ENCODE measurements around the gene THOC2. TPM values are rescaled to one million over a fixed set of nuclear protein-coding genes. Genes with fewer than 3 reads are reported as not detected.

THOC2 gene
- total RNA-seq, 1 donor from 2014 or later: 49.1 TPM

- H3K9ac ChIP-seq (ENCODE audit: low read depth in 1 of 3, low read length in 3 of 3): no peak overlapping the region
- H3K4me3 ChIP-seq (ENCODE audit: low read length in 3 of 3): no peak overlapping the region
- no peaks in the 10 kb centered on the region for H3K36me3 ChIP-seq (ENCODE audit: control insufficient read depth in 3 of 3, insufficient read depth in 3 of 3, low read length in 3 of 3)
- H3K27me3 ChIP-seq (ENCODE audit: control insufficient read depth in 3 of 3, insufficient read depth in 3 of 3, low read length in 3 of 3): no peaks in the 10 kb centered on the region
- peaks cover 0 to 3% (median 0%) of the 10 kb centered on the region in 3 donors for H3K4me1 ChIP-seq (ENCODE audit: control insufficient read depth in 3 of 3, insufficient read depth in 3 of 3, low read length in 3 of 3)
- H3K9me3 ChIP-seq (ENCODE audit: control insufficient read depth in 3 of 3, low read length in 3 of 3): no peaks in the 10 kb centered on the region
- no peak overlapping the region for H3K27ac ChIP-seq (ENCODE audit: low read depth, low read length)
Observed at GRCh38 chrX:123755107-123755506, 22.3 kb upstream of the THOC2 start.

- no peaks in the 10 kb centered on the region for H3K27me3 ChIP-seq (ENCODE audit: control insufficient read depth in 3 of 3, insufficient read depth in 3 of 3, low read length in 3 of 3)
- no peaks in the 10 kb centered on the region for H3K36me3 ChIP-seq (ENCODE audit: control insufficient read depth in 3 of 3, insufficient read depth in 3 of 3, low read length in 3 of 3)
- peaks cover 0 to 3% (median 0%) of the 10 kb centered on the region in 3 donors for H3K4me1 ChIP-seq (ENCODE audit: control insufficient read depth in 3 of 3, insufficient read depth in 3 of 3, low read length in 3 of 3)
- no peak overlapping the region for H3K9ac ChIP-seq (ENCODE audit: low read depth in 1 of 3, low read length in 3 of 3)
- H3K9me3 ChIP-seq (ENCODE audit: control insufficient read depth in 3 of 3, low read length in 3 of 3): no peaks in the 10 kb centered on the region
- no peak overlapping the region for H3K4me3 ChIP-seq (ENCODE audit: low read length in 3 of 3)
- H3K27ac ChIP-seq (ENCODE audit: low read depth, low read length): no peak overlapping the region
Observed at GRCh38 chrX:123753656-123754350, 21.0 kb upstream of the THOC2 start.

GRCh38 chrX:123749643-123750042 lies 16.8 kb upstream of the THOC2 start:
- Histone ChIP-seq H3K9ac (ENCODE audit: low read depth in 1 of 3, low read length in 3 of 3) (no peak overlapping the region), H3K36me3 (ENCODE audit: control insufficient read depth in 3 of 3, insufficient read depth in 3 of 3, low read length in 3 of 3) (no peaks in the 10 kb centered on the region), H3K9me3 (ENCODE audit: control insufficient read depth in 3 of 3, low read length in 3 of 3) (no peaks in the 10 kb centered on the region), H3K4me1 (ENCODE audit: control insufficient read depth in 3 of 3, insufficient read depth in 3 of 3, low read length in 3 of 3) (no peaks in the 10 kb centered on the region), H3K4me3 (ENCODE audit: low read length in 3 of 3) (no peak overlapping the region), H3K27ac (ENCODE audit: low read depth, low read length) (no peak overlapping the region), H3K27me3 (ENCODE audit: control insufficient read depth in 3 of 3, insufficient read depth in 3 of 3, low read length in 3 of 3) (no peaks in the 10 kb centered on the region)

- Histone ChIP-seq H3K4me1 (ENCODE audit: control insufficient read depth in 3 of 3, insufficient read depth in 3 of 3, low read length in 3 of 3) (no peaks in the 10 kb centered on the region), H3K27me3 (ENCODE audit: control insufficient read depth in 3 of 3, insufficient read depth in 3 of 3, low read length in 3 of 3) (no peaks in the 10 kb centered on the region), H3K9ac (ENCODE audit: low read depth in 1 of 3, low read length in 3 of 3) (no peak overlapping the region), H3K36me3 (ENCODE audit: control insufficient read depth in 3 of 3, insufficient read depth in 3 of 3, low read length in 3 of 3) (no peaks in the 10 kb centered on the region), H3K9me3 (ENCODE audit: control insufficient read depth in 3 of 3, low read length in 3 of 3) (no peaks in the 10 kb centered on the region), H3K4me3 (ENCODE audit: low read length in 3 of 3) (no peak overlapping the region), H3K27ac (ENCODE audit: low read depth, low read length) (no peak overlapping the region)
Observed at GRCh38 chrX:123745511-123745910, 12.7 kb upstream of the THOC2 start.

GRCh38 chrX:123743312-123743711 lies 10.5 kb upstream of the THOC2 start:
- H3K4me1 ChIP-seq (ENCODE audit: control insufficient read depth in 3 of 3, insufficient read depth in 3 of 3, low read length in 3 of 3): no peaks in the 10 kb centered on the region
- H3K27me3 ChIP-seq (ENCODE audit: control insufficient read depth in 3 of 3, insufficient read depth in 3 of 3, low read length in 3 of 3): no peaks in the 10 kb centered on the region
- H3K27ac ChIP-seq (ENCODE audit: low read depth, low read length): no peak overlapping the region
- H3K9ac ChIP-seq (ENCODE audit: low read depth in 1 of 3, low read length in 3 of 3): no peak overlapping the region
- no peaks in the 10 kb centered on the region for H3K9me3 ChIP-seq (ENCODE audit: control insufficient read depth in 3 of 3, low read length in 3 of 3)
- H3K4me3 ChIP-seq (ENCODE audit: low read length in 3 of 3): no peak overlapping the region
- H3K36me3 ChIP-seq (ENCODE audit: control insufficient read depth in 3 of 3, insufficient read depth in 3 of 3, low read length in 3 of 3): no peaks in the 10 kb centered on the region

GRCh38 chrX:123742440-123742839 lies 9.6 kb upstream of the THOC2 start:
- Histone ChIP-seq H3K4me3 (ENCODE audit: low read length in 3 of 3) (no peak overlapping the region), H3K9me3 (ENCODE audit: control insufficient read depth in 3 of 3, low read length in 3 of 3) (no peaks in the 10 kb centered on the region), H3K27me3 (ENCODE audit: control insufficient read depth in 3 of 3, insufficient read depth in 3 of 3, low read length in 3 of 3) (no peaks in the 10 kb centered on the region), H3K27ac (ENCODE audit: low read depth, low read length) (no peak overlapping the region), H3K9ac (ENCODE audit: low read depth in 1 of 3, low read length in 3 of 3) (no peak overlapping the region), H3K36me3 (ENCODE audit: control insufficient read depth in 3 of 3, insufficient read depth in 3 of 3, low read length in 3 of 3) (no peaks in the 10 kb centered on the region), H3K4me1 (ENCODE audit: control insufficient read depth in 3 of 3, insufficient read depth in 3 of 3, low read length in 3 of 3) (no peaks in the 10 kb centered on the region)

GRCh38 chrX:123740536-123740935 lies 7.7 kb upstream of the THOC2 start:
- Histone ChIP-seq H3K27ac (ENCODE audit: low read depth, low read length) (no peak overlapping the region), H3K36me3 (ENCODE audit: control insufficient read depth in 3 of 3, insufficient read depth in 3 of 3, low read length in 3 of 3) (no peaks in the 10 kb centered on the region), H3K4me1 (ENCODE audit: control insufficient read depth in 3 of 3, insufficient read depth in 3 of 3, low read length in 3 of 3) (no peaks in the 10 kb centered on the region), H3K4me3 (ENCODE audit: low read length in 3 of 3) (no peak overlapping the region), H3K9ac (ENCODE audit: low read depth in 1 of 3, low read length in 3 of 3) (no peak overlapping the region), H3K9me3 (ENCODE audit: control insufficient read depth in 3 of 3, low read length in 3 of 3) (no peaks in the 10 kb centered on the region), H3K27me3 (ENCODE audit: control insufficient read depth in 3 of 3, insufficient read depth in 3 of 3, low read length in 3 of 3) (no peaks in the 10 kb centered on the region)

- Histone ChIP-seq H3K27ac (ENCODE audit: low read depth, low read length) (no peak overlapping the region), H3K4me3 (ENCODE audit: low read length in 3 of 3) (no peak overlapping the region), H3K9me3 (ENCODE audit: control insufficient read depth in 3 of 3, low read length in 3 of 3) (no peaks in the 10 kb centered on the region)
Observed at GRCh38 chrX:123740006-123740405, 7.2 kb upstream of the THOC2 start.

GRCh38 chrX:123739474-123739873 lies 6.6 kb upstream of the THOC2 start:
- no peaks in the 10 kb centered on the region for H3K9me3 ChIP-seq (ENCODE audit: control insufficient read depth in 3 of 3, low read length in 3 of 3)
- no peaks in the 10 kb centered on the region for H3K27me3 ChIP-seq (ENCODE audit: control insufficient read depth in 3 of 3, insufficient read depth in 3 of 3, low read length in 3 of 3)
- no peak overlapping the region for H3K4me3 ChIP-seq (ENCODE audit: low read length in 3 of 3)
- no peak overlapping the region for H3K27ac ChIP-seq (ENCODE audit: low read depth, low read length)
- no peaks in the 10 kb centered on the region for H3K4me1 ChIP-seq (ENCODE audit: control insufficient read depth in 3 of 3, insufficient read depth in 3 of 3, low read length in 3 of 3)
- H3K36me3 ChIP-seq (ENCODE audit: control insufficient read depth in 3 of 3, insufficient read depth in 3 of 3, low read length in 3 of 3): no peaks in the 10 kb centered on the region
- H3K9ac ChIP-seq (ENCODE audit: low read depth in 1 of 3, low read length in 3 of 3): no peak overlapping the region

More at GRCh38 chrX:123740006-123740405, 7.2 kb upstream of the THOC2 start:
- Histone ChIP-seq H3K9ac (ENCODE audit: low read depth in 1 of 3, low read length in 3 of 3) (no peak overlapping the region), H3K36me3 (ENCODE audit: control insufficient read depth in 3 of 3, insufficient read depth in 3 of 3, low read length in 3 of 3) (no peaks in the 10 kb centered on the region), H3K4me1 (ENCODE audit: control insufficient read depth in 3 of 3, insufficient read depth in 3 of 3, low read length in 3 of 3) (no peaks in the 10 kb centered on the region), H3K27me3 (ENCODE audit: control insufficient read depth in 3 of 3, insufficient read depth in 3 of 3, low read length in 3 of 3) (no peaks in the 10 kb centered on the region)

GRCh38 chrX:123738378-123738940 lies 5.6 kb upstream of the THOC2 start:
- no peaks in the 10 kb centered on the region for H3K36me3 ChIP-seq (ENCODE audit: control insufficient read depth in 3 of 3, insufficient read depth in 3 of 3, low read length in 3 of 3)
- no peaks in the 10 kb centered on the region for H3K4me1 ChIP-seq (ENCODE audit: control insufficient read depth in 3 of 3, insufficient read depth in 3 of 3, low read length in 3 of 3)
- H3K9me3 ChIP-seq (ENCODE audit: control insufficient read depth in 3 of 3, low read length in 3 of 3): no peaks in the 10 kb centered on the region
- H3K9ac ChIP-seq (ENCODE audit: low read depth in 1 of 3, low read length in 3 of 3): no peak overlapping the region
- H3K27me3 ChIP-seq (ENCODE audit: control insufficient read depth in 3 of 3, insufficient read depth in 3 of 3, low read length in 3 of 3): no peaks in the 10 kb centered on the region
- H3K4me3 ChIP-seq (ENCODE audit: low read length in 3 of 3): no peak overlapping the region
- no peak overlapping the region for H3K27ac ChIP-seq (ENCODE audit: low read depth, low read length)

Measured in skeletal muscle tissue (tissue), 4 donors.